Measurements from ENCODE around the gene TRIM38. TPM values are rescaled to one million over a fixed set of nuclear protein-coding genes. Genes with fewer than 3 reads are reported as not detected.

The TRIM38 gene
- total and polyA plus RNA-seq, 2 experiments from 2014 or later: 5.2 to 8.6 TPM

GRCh38 chr6:25954756-25955155, 7.8 kb upstream of the TRIM38 start:
- no peak for DNase-seq (ENCODE audit: low spot score)
- Histone ChIP-seq H3K27ac (no peak overlapping the region), H3K36me3 (replicated peaks; ENCODE audit: insufficient read depth, low read depth) (no peaks in the 10 kb centered on the region), H4K20me1 (ENCODE audit: insufficient read depth, poor library complexity, severe bottlenecking) (no peaks in the 10 kb centered on the region), H3K27me3 (no peaks in the 10 kb centered on the region), H3K4me1 (ENCODE audit: insufficient read depth) (peaks cover 11% of the 10 kb centered on the region), H3K4me3 (no peak overlapping the region), H3K9me2 (replicated peaks; ENCODE audit: insufficient read depth) (no peaks in the 10 kb centered on the region), H2AFZ (no peak overlapping the region), H3K79me2 (no peaks in the 10 kb centered on the region), H3K9me3 (ENCODE audit: low read depth) (no peaks in the 10 kb centered on the region), H3K4me2 (no peak overlapping the region)
- TF ChIP-seq EZH2phosphoT487 (IDR thresholded peaks at IDR 0.05; ENCODE audit: low read depth, severe bottlenecking, unreplicated experiment) (no peak), EZH2 (IDR thresholded peaks at IDR 0.05; ENCODE audit: borderline replicate concordance) (no peak), CTCF (IDR thresholded peaks at IDR 0.05; ENCODE audit: poor library complexity) (no peak)
- 71% methylated on average over 1 of the region's 1 CpG for WGBS (ENCODE audit: low lambda C conversion rate, missing lambda C conversion rate)

GRCh38 chr6:25956226-25956625, 6.4 kb upstream of the TRIM38 start:
- Histone ChIP-seq H3K9me2 (replicated peaks; ENCODE audit: insufficient read depth) (no peaks in the 10 kb centered on the region), H3K4me2 (no peak overlapping the region), H3K4me1 (ENCODE audit: insufficient read depth) (peaks cover 11% of the 10 kb centered on the region), H3K36me3 (replicated peaks; ENCODE audit: insufficient read depth, low read depth) (no peaks in the 10 kb centered on the region), H2AFZ (no peak overlapping the region), H3K27ac (no peak overlapping the region), H3K9me3 (ENCODE audit: low read depth) (no peaks in the 10 kb centered on the region), H3K27me3 (no peaks in the 10 kb centered on the region), H3K79me2 (no peaks in the 10 kb centered on the region), H4K20me1 (ENCODE audit: insufficient read depth, poor library complexity, severe bottlenecking) (no peaks in the 10 kb centered on the region), H3K4me3 (no peak overlapping the region)
- WGBS (ENCODE audit: low lambda C conversion rate, missing lambda C conversion rate): 60% methylated on average over 3 of the region's 3 CpGs
- no peak for DNase-seq (ENCODE audit: low spot score)
- TF ChIP-seq EZH2 (IDR thresholded peaks at IDR 0.05; ENCODE audit: borderline replicate concordance): no peak
- no peak for TF ChIP-seq CTCF (IDR thresholded peaks at IDR 0.05; ENCODE audit: poor library complexity)
- no peak for TF ChIP-seq EZH2phosphoT487 (IDR thresholded peaks at IDR 0.05; ENCODE audit: low read depth, severe bottlenecking, unreplicated experiment)

DNA sequence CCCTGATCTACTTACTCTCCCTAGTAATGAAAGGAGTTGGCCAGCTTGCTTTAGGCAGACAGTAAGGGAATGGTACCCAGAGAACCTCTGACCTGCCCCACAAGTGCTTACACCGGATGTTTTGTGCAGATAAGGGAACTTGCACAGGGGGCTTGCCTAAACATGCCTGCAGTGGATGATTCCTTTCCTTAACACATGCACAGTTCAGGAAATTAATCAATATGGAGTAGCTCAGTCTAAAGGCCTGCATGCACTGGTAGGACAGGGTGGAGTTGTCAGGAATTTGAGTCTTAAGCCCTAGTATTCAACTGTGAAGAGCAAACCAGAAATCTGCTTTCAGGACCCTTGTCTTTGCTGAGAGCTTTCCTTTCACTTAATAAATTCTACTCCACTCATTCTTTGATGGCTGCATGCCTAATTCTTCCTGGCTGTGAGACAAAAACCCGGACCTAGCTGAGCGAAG, 3.9 kb upstream of the TRIM38 start:
- no peak for DNase-seq (ENCODE audit: low spot score)
- no peaks in the 10 kb centered on the region for H3K36me3 ChIP-seq (replicated peaks; ENCODE audit: insufficient read depth, low read depth)
- no peaks in the 10 kb centered on the region for H4K20me1 ChIP-seq (ENCODE audit: insufficient read depth, poor library complexity, severe bottlenecking)
- H3K4me1 ChIP-seq (ENCODE audit: insufficient read depth): peaks cover 16% of the 10 kb centered on the region
- H3K9me2 ChIP-seq (replicated peaks; ENCODE audit: insufficient read depth): no peaks in the 10 kb centered on the region
- no peaks in the 10 kb centered on the region for H3K27me3 ChIP-seq
- TF ChIP-seq CTCF (IDR thresholded peaks at IDR 0.05; ENCODE audit: poor library complexity): no peak
- no peak for TF ChIP-seq EZH2phosphoT487 (IDR thresholded peaks at IDR 0.05; ENCODE audit: low read depth, severe bottlenecking, unreplicated experiment)
- no peak for TF ChIP-seq EZH2 (IDR thresholded peaks at IDR 0.05; ENCODE audit: borderline replicate concordance)
- peak overlapping the region; percentile 57 for H3K27ac ChIP-seq
- H2AFZ ChIP-seq: peak overlapping the region; percentile 45
- no peaks in the 10 kb centered on the region for H3K9me3 ChIP-seq (ENCODE audit: low read depth)
- H3K4me2 ChIP-seq: peak overlapping the region; percentile 60
- H3K4me3 ChIP-seq: no peak overlapping the region
- peaks cover 3% of the 10 kb centered on the region for H3K79me2 ChIP-seq
- 43% methylated on average over 3 of the region's 3 CpGs for WGBS (ENCODE audit: low lambda C conversion rate, missing lambda C conversion rate)
